Measurements from ENCODE around the gene RAB24. TPM values are rescaled to one million over a fixed set of nuclear protein-coding genes. Genes with fewer than 3 reads are reported as not detected.
"Not testable (repeated sequence)": the region's sequence is repeated elsewhere in the genome, so short reads cannot be mapped to it uniquely, and the experiment has no call there.

The RAB24 gene
- total RNA-seq, 1 donor, result 14.2 TPM

- H3K4me3 ChIP-seq (ENCODE audit: low read depth, low read length), result no peak overlapping the region
- no peak for TF ChIP-seq CTCF (IDR thresholded peaks at IDR 0.05; ENCODE audit: insufficient read depth, low read depth, low read length)
Measured at GRCh38 chr5:177347699-177348098, 44.2 kb upstream of the RAB24 start.

GRCh38 chr5:177346820-177347219 lies 43.3 kb upstream of the RAB24 start:
- peak; percentile 53 for DNase-seq (ENCODE audit: low read depth)
- no peak for TF ChIP-seq CTCF (IDR thresholded peaks at IDR 0.05; ENCODE audit: insufficient read depth, low read depth, low read length)
- H3K4me3 ChIP-seq (ENCODE audit: low read depth, low read length), result peak overlapping the region; percentile 5

More at GRCh38 chr5:177347699-177348098, 44.2 kb upstream of the RAB24 start:
- DNase-seq (ENCODE audit: low read depth), result no peak

GRCh38 chr5:177344891-177345290 lies 41.4 kb upstream of the RAB24 start:
- no peak overlapping the region for H3K4me3 ChIP-seq (ENCODE audit: low read depth, low read length)
- no peak for TF ChIP-seq CTCF (IDR thresholded peaks at IDR 0.05; ENCODE audit: insufficient read depth, low read depth, low read length)
- DNase-seq (ENCODE audit: low read depth), result no peak

GRCh38 chr5:177343777-177344176 lies 40.3 kb upstream of the RAB24 start:
- no peak for TF ChIP-seq CTCF (IDR thresholded peaks at IDR 0.05; ENCODE audit: insufficient read depth, low read depth, low read length)
- DNase-seq (ENCODE audit: low read depth), result no peak
- no peak overlapping the region for H3K4me3 ChIP-seq (ENCODE audit: low read depth, low read length)

- DNase-seq (ENCODE audit: low read depth); H3K4me3 ChIP-seq (ENCODE audit: low read depth, low read length): not testable (repeated sequence)
Measured at GRCh38 chr5:177343000-177343399, 39.5 kb upstream of the RAB24 start.

GRCh38 chr5:177339107-177339638 lies 35.7 kb upstream of the RAB24 start:
- DNase-seq (ENCODE audit: low read depth), result peak; percentile 22
- H3K4me3 ChIP-seq (ENCODE audit: low read depth, low read length), result no peak overlapping the region
- no peak for TF ChIP-seq CTCF (IDR thresholded peaks at IDR 0.05; ENCODE audit: insufficient read depth, low read depth, low read length)

- DNase-seq (ENCODE audit: low read depth), result no peak
- TF ChIP-seq CTCF (IDR thresholded peaks at IDR 0.05; ENCODE audit: insufficient read depth, low read depth, low read length), result no peak
- no peak overlapping the region for H3K4me3 ChIP-seq (ENCODE audit: low read depth, low read length)
Measured at GRCh38 chr5:177338251-177339106, 35.0 kb upstream of the RAB24 start.
